ENCODE results near the gene NOS3. TPM values are rescaled to one million over a fixed set of nuclear protein-coding genes. Genes with fewer than 3 reads are reported as not detected.

The NOS3 gene
- polyA plus RNA-seq, 1 of the 3 experiments (the other 2 are of a cell fraction) = 0.41 TPM

GRCh38 chr7:151031011-151031410 is 40.2 kb downstream of the NOS3 start:
- Histone ChIP-seq H3F3A (replicated peaks; ENCODE audit: insufficient read depth) (peaks cover 5% of the 10 kb centered on the region), H3K4me2 (no peak overlapping the region), H3K9me3 (no peaks in the 10 kb centered on the region), H2AFZ (ENCODE audit: low read depth) (no peak overlapping the region), H3K27ac (ENCODE audit: low read depth in 2 of 2, low read length in 1 of 2) (no peak overlapping the region), H3K36me3 (replicated peaks in 1 of 2; ENCODE audit: control insufficient read depth in 1 of 2, insufficient read depth in 2 of 2, low read length in 1 of 2) (peaks cover 4 to 40% of the 10 kb centered on the region in 2 experiments), H3K79me2 (ENCODE audit: insufficient read depth) (peaks cover 46% of the 10 kb centered on the region), H3K4me3 (ENCODE audit: low read depth in 2 of 2, low read length in 1 of 2) (no peak overlapping the region), H3K27me3 (ENCODE audit: insufficient read depth) (no peaks in the 10 kb centered on the region), H3K9ac (no peak overlapping the region), H3K9me2 (no peaks in the 10 kb centered on the region), H3K4me1 (ENCODE audit: control insufficient read depth in 1 of 2, insufficient read depth in 2 of 2, low read depth in 1 of 2, low read length in 1 of 2) (peaks cover 7 to 10% of the 10 kb centered on the region in 2 experiments; a peak in 2 of 4 replicates), H4K20me1 (ENCODE audit: insufficient read depth) (no peaks in the 10 kb centered on the region)
- CTCF ChIA-PET = interaction anchor here (1.0 to 9.5 kb wide), 5 partner anchors 12 to 81 kb away, joined by 3 to 73 read pairs (median 17); partner anchors contain the start of gene AGAP3
- no peak for DNase-seq
- TF ChIP-seq ELF1 (IDR thresholded peaks at IDR 0.05) = no peak
- TF ChIP-seq, protein P1, sequence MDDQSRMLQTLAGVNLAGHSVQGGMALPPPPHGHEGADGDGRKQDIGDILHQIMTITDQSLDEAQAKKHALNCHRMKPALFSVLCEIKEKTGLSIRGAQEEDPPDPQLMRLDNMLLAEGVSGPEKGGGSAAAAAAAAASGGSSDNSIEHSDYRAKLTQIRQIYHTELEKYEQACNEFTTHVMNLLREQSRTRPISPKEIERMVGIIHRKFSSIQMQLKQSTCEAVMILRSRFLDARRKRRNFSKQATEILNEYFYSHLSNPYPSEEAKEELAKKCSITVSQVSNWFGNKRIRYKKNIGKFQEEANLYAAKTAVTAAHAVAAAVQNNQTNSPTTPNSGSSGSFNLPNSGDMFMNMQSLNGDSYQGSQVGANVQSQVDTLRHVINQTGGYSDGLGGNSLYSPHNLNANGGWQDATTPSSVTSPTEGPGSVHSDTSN (IDR thresholded peaks at IDR 0.05) = no peak
- TF ChIP-seq TCF12 (IDR thresholded peaks at IDR 0.05) = no peak
- TF ChIP-seq YY1 (IDR thresholded peaks at IDR 0.05; ENCODE audit: low read depth) = no peak
- no peak for TF ChIP-seq JUND (IDR thresholded peaks at IDR 0.05)
- no peak for TF ChIP-seq SMC3 (IDR thresholded peaks at IDR 0.05; ENCODE audit: low read depth, low read length)
- no peak for TF ChIP-seq RFX5 (IDR thresholded peaks at IDR 0.05; ENCODE audit: low read length)
- no peak for TF ChIP-seq RCOR1 (IDR thresholded peaks at IDR 0.05; ENCODE audit: low read length)
- no peak for TF ChIP-seq GATA2 (CRISPR knock-in tag; IDR thresholded peaks at IDR 0.05)
- no peak for TF ChIP-seq GABPA (IDR thresholded peaks at IDR 0.05; ENCODE audit: low read depth)
- no peak for TF ChIP-seq RXRA (IDR thresholded peaks at IDR 0.05; ENCODE audit: borderline replicate concordance, low read depth)
- no peak for TF ChIP-seq EZH2phosphoT487 (IDR thresholded peaks at IDR 0.05; ENCODE audit: borderline replicate concordance, low read depth)
- TF ChIP-seq CHD2 (IDR thresholded peaks at IDR 0.05; ENCODE audit: low read length, partially characterized antibody) = no peak
- no peak for TF ChIP-seq NRF1 (IDR thresholded peaks at IDR 0.05; ENCODE audit: low read depth, low read length)
- no peak for TF ChIP-seq TAF1 (IDR thresholded peaks at IDR 0.05; ENCODE audit: borderline replicate concordance, low read depth, low read length)
- TF ChIP-seq, protein P2, sequence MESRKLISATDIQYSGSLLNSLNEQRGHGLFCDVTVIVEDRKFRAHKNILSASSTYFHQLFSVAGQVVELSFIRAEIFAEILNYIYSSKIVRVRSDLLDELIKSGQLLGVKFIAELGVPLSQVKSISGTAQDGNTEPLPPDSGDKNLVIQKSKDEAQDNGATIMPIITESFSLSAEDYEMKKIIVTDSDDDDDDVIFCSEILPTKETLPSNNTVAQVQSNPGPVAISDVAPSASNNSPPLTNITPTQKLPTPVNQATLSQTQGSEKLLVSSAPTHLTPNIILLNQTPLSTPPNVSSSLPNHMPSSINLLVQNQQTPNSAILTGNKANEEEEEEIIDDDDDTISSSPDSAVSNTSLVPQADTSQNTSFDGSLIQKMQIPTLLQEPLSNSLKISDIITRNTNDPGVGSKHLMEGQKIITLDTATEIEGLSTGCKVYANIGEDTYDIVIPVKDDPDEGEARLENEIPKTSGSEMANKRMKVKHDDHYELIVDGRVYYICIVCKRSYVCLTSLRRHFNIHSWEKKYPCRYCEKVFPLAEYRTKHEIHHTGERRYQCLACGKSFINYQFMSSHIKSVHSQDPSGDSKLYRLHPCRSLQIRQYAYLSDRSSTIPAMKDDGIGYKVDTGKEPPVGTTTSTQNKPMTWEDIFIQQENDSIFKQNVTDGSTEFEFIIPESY (IDR thresholded peaks at IDR 0.05; ENCODE audit: borderline replicate concordance, low read depth) = no peak
- WGBS (ENCODE audit: low lambda C conversion rate) = 95% methylated on average over 4 of the region's 4 CpGs
- POLR2A ChIA-PET = no interaction called here
